ENCODE results near the gene IGSF21.

- TF ChIP-seq CTCF (IDR thresholded peaks at IDR 0.05; ENCODE audit: low read length) (no peak), EZH2 (optimal IDR thresholded peaks at IDR 0.05; ENCODE audit: low read depth, low read length) (no peak), EZH2phosphoT487 (IDR thresholded peaks at IDR 0.05; ENCODE audit: low read length) (no peak)
Measured at GRCh38 chr1:18190598-18190997, 83.0 kb downstream of the IGSF21 start.
